ENCODE measurements around the gene TADA1. TPM values are rescaled to one million over a fixed set of nuclear protein-coding genes. Genes with fewer than 3 reads are reported as not detected.

TADA1 gene
- total and polyA plus RNA-seq, 11 donors: 5.6 to 10.8 (median 9.3) TPM

DNA sequence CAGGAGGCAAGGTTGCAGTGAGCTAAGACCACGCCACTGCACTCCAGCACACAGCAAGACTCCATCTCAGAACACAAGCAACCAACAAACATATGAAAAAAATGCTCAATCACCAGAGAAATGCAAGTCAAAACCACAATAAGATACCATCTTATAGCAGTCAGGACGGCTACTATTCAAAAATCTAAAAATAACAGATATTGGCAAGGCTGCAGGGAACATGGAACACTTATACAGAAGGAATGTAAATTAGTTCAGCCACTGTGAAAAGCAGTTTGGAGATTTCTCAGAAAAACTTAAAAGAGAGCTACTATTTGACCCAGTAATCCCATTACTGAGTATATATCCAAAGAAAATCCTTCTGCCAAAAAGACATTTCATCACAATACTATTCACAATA, 64.4 kb downstream of the TADA1 start:
- intact Hi-C loops (cut with DNase I): no loop called here
- WGBS, 4 donors: 34 to 48% (median 41%) methylated on average over 2 of the region's 2 CpGs
- TF ChIP-seq POLR2A (IDR thresholded peaks at IDR 0.05): no peak
- TF ChIP-seq, protein P1, sequence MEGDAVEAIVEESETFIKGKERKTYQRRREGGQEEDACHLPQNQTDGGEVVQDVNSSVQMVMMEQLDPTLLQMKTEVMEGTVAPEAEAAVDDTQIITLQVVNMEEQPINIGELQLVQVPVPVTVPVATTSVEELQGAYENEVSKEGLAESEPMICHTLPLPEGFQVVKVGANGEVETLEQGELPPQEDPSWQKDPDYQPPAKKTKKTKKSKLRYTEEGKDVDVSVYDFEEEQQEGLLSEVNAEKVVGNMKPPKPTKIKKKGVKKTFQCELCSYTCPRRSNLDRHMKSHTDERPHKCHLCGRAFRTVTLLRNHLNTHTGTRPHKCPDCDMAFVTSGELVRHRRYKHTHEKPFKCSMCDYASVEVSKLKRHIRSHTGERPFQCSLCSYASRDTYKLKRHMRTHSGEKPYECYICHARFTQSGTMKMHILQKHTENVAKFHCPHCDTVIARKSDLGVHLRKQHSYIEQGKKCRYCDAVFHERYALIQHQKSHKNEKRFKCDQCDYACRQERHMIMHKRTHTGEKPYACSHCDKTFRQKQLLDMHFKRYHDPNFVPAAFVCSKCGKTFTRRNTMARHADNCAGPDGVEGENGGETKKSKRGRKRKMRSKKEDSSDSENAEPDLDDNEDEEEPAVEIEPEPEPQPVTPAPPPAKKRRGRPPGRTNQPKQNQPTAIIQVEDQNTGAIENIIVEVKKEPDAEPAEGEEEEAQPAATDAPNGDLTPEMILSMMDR (IDR thresholded peaks at IDR 0.05): no peak
- no peak for ATAC-seq
- Histone ChIP-seq H3K9me3 (peaks cover 0 to 9% (median 0%) of the 10 kb centered on the region in 12 donors), H3K27ac (no peak overlapping the region), H3K27me3 (no peaks in the 10 kb centered on the region), H3K4me3 (no peak overlapping the region), H3K4me1 (peaks cover 0 to 8% (median 0%) of the 10 kb centered on the region in 12 donors), H3K36me3 (no peaks in the 10 kb centered on the region)
- no peak for DNase-seq

DNA sequence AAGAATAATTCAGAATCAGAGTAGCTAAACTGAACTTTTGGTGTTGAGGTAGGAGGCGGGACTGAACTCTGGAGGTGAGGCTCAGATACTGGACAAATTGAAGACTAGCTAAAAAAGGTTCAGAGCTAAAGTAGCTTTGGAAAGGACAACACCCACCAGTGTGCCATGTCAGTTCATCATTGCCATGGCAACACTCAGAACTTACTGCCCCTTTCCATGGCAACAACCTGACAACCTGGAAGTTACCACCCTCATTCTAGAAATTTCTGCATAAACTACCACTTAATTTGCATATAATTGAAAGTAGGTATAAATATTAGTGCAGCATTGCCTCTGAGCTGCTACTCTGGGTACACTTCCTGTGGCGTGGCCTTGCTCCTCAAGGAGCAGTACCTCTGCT, 67.1 kb downstream of the TADA1 start:
- Histone ChIP-seq H3K27ac (no peak overlapping the region), H3K4me3 (no peak overlapping the region), H3K4me1 (peaks cover 0 to 4% (median 0%) of the 10 kb centered on the region in 12 donors), H3K36me3 (no peaks in the 10 kb centered on the region), H3K9me3 (peaks cover 0 to 4% (median 0%) of the 10 kb centered on the region in 12 donors), H3K27me3 (no peaks in the 10 kb centered on the region)
- DNase-seq: no peak
- TF ChIP-seq, protein P1 (IDR thresholded peaks at IDR 0.05): no peak
- no peak for TF ChIP-seq POLR2A (IDR thresholded peaks at IDR 0.05)
- intact Hi-C loops (cut with DNase I): no loop called here
- WGBS, 4 donors: 73 to 81% (median 77%) methylated on average over 2 of the region's 2 CpGs
- ATAC-seq: no peak

Other genes starting within 250 kb of the TADA1 start
- gene POGK, start 36.8 kb downstream of the TADA1 start, total RNA-seq: 10 to 100 TPM; 12.1 to 20.8 (median 16.6) TPM
- 1 to 10 TPM; 6.0 to 9.9 TPM for gene POGK, start 36.8 kb downstream of the TADA1 start, polyA plus RNA-seq
- gene ILDR2, start 99.3 kb upstream of the TADA1 start, total RNA-seq: 10 to 100 TPM in 2 of 9 donors, 1 to 10 TPM in 7; 3.2 to 12.4 (median 6.3) TPM
- gene ILDR2, start 99.3 kb upstream of the TADA1 start, polyA plus RNA-seq: 1 to 10 TPM in 1 of 2 donors, under 1 TPM in 1; 0.84 to 3.4 TPM
- 1 to 10 TPM; 1.6 to 6.8 (median 3.4) TPM for gene MAEL, start 113.0 kb upstream of the TADA1 start, total RNA-seq
- 1 to 10 TPM in 1 of 2 donors, under 1 TPM in 1; 0.62 to 1.5 TPM for gene MAEL, start 113.0 kb upstream of the TADA1 start, polyA plus RNA-seq
- gene GPA33, start 214.1 kb upstream of the TADA1 start, total RNA-seq: 1 to 10 TPM in 5 of 9 donors, under 1 TPM in 3, not detected in 1; 0.50 to 3.6 (median 1.4) TPM
- under 1 TPM; 0.15 to 0.88 TPM for gene GPA33, start 214.1 kb upstream of the TADA1 start, polyA plus RNA-seq
- gene STYXL2, start 217.8 kb upstream of the TADA1 start, total RNA-seq: 100 to 1,000 TPM; 108 to 329 (median 163) TPM
- 10 to 100 TPM; 55.0 to 77.1 TPM for gene STYXL2, start 217.8 kb upstream of the TADA1 start, polyA plus RNA-seq